Endodermal cell (in vitro differentiated cells): ENCODE measurements around the gene KLHDC9. TPM values are rescaled to one million over a fixed set of nuclear protein-coding genes. Genes with fewer than 3 reads are reported as not detected.
A peak's percentile ranks its signal among the peaks of the same experiment; 100 is the strongest.

Experiments
- DNase-seq: peaks from one replicate; pipeline ENCODE4 v3.0.0-alpha.2; 2017
- H3K27ac ChIP-seq: 2 replicates; pipeline ENCODE4 v1.5.1; 2013; ENCODE audit warnings: mild to moderate bottlenecking, low read depth, low read length, moderate library complexity
- H3K27me3 ChIP-seq: 2 replicates; pipeline ENCODE4 v1.6.1; 2013; ENCODE audit warnings: mild to moderate bottlenecking, low read length, moderate library complexity; ENCODE audit not compliant: insufficient read depth, control insufficient read depth, poor library complexity, severe bottlenecking
- H3K36me3 ChIP-seq: 2 replicates; pipeline ENCODE4 v1.7.0; 2013; ENCODE audit warnings: mild to moderate bottlenecking, low read length, moderate library complexity; ENCODE audit not compliant: control insufficient read depth, insufficient read depth
- H3K4me1 ChIP-seq: one replicate; pipeline ENCODE4 v1.7.0; 2013; ENCODE audit warnings: low read length; ENCODE audit not compliant: control insufficient read depth, insufficient read depth
- H3K4me3 ChIP-seq: 2 replicates; pipeline ENCODE4 v1.5.1; 2013; ENCODE audit warnings: mild to moderate bottlenecking, low read length, moderate library complexity
- H3K9ac ChIP-seq: 2 replicates; pipeline ENCODE4 v1.6.1; 2013; ENCODE audit warnings: mild to moderate bottlenecking, low read length, moderate library complexity; ENCODE audit not compliant: poor library complexity, severe bottlenecking; ENCODE audit errors: extremely low read depth
- H3K9me3 ChIP-seq: 2 replicates; pipeline ENCODE4 v1.6.1; 2013; ENCODE audit warnings: mild to moderate bottlenecking, low read length, moderate library complexity; ENCODE audit not compliant: control insufficient read depth
- H3K27ac Mint-ChIP-seq: 2 replicates; pipeline ENCODE4 v1.8.0; 2020; ENCODE audit warnings: mixed read lengths
- H3K27me3 Mint-ChIP-seq: 2 replicates; pipeline ENCODE4 v1.8.0; 2021; ENCODE audit warnings: mild to moderate bottlenecking, mixed read lengths; ENCODE audit not compliant: insufficient read depth
- H3K36me3 Mint-ChIP-seq: 2 replicates; pipeline ENCODE4 v1.8.0; 2020; ENCODE audit warnings: low read depth, mixed read lengths
- H3K4me1 Mint-ChIP-seq: 2 replicates; pipeline ENCODE4 v1.8.0; 2020; ENCODE audit warnings: mixed read lengths
- H3K4me3 Mint-ChIP-seq: 2 replicates; pipeline ENCODE4 v1.8.0; 2020; ENCODE audit warnings: mild to moderate bottlenecking, moderate library complexity, mixed read lengths
- H3K9me3 Mint-ChIP-seq: 2 replicates; pipeline ENCODE4 v1.8.0; 2020; ENCODE audit warnings: mild to moderate bottlenecking, mixed read lengths
- WGBS, 2 experiments: methylation state at CpG; one replicate each; pipeline versions ENCODE4 v1.1.5 to v1.1.7; 2013; ENCODE audit warnings: missing lambda C conversion rate in 2 of 2, mixed read lengths in 1 of 2; ENCODE audit not compliant: insufficient coverage in 1 of 2, insufficient read length in 1 of 2; 5-methylcytosine and 5-hydroxymethylcytosine counted together
- total RNA-seq, 2 donors: library from RNA; stranded (reverse); fragmentation: NEBNext Ultra II Directional in 1 of 2; extraction: Animal tissue kit (Norgen Biotek cat#: 25700) in 1 of 2; gene quantifications; 2 replicates in 1 of 2; 3 replicates in 1 of 2; pipeline ENCODE4 v1.2.1, GENCODE V29; 2021
- TF ChIP-seq, protein P1 (sequence below): fragments of 200-600 bp; sonication (generic); conservative IDR thresholded peaks from 2 replicates; pipeline ENCODE4 v1.5.0; 2021; ENCODE audit warnings: antibody characterized with exemption, mild to moderate bottlenecking

The KLHDC9 gene
- total RNA-seq, 2 donors from 2014 or later, result 14.6 to 25.4 TPM

DNA sequence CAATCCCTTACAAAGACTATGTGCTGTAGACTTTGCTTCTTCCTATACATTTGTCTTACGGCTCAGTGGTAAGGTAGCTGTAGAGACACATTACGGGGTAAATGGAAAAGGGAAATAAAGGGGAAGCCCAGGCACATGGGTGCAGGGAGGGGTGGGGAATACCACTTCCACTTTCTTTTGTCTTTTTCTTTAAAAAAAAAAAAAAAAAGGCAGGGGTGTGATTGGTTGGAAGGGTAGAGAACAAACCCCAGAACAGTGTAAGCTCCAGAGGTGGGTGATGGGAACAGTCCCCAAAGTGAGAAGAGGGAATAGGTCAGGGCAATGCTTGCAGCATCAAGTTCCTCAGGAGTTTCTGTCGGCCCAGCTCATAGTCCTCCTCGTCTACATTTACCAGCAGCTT is 23.7 kb downstream of the KLHDC9 start:
- H3K36me3 Mint-ChIP-seq, result peaks cover 63% of the 10 kb centered on the region
- H3K9me3 Mint-ChIP-seq, result no peaks in the 10 kb centered on the region
- Histone ChIP-seq H3K4me3 (no peak overlapping the region), H3K27ac (no peak overlapping the region), H3K4me1 (peaks cover 8% of the 10 kb centered on the region), H3K9ac (no peak overlapping the region), H3K27me3 (no peaks in the 10 kb centered on the region), H3K9me3 (no peaks in the 10 kb centered on the region), H3K36me3 (peaks cover 67% of the 10 kb centered on the region)
- peaks cover 17% of the 10 kb centered on the region for H3K4me1 Mint-ChIP-seq
- H3K27me3 Mint-ChIP-seq, result no peaks in the 10 kb centered on the region
- WGBS, 2 experiments, result 92 to 96% methylated on average over 4 of the region's 4 CpGs
- H3K4me3 Mint-ChIP-seq, result no peak overlapping the region
- TF ChIP-seq, protein P1, sequence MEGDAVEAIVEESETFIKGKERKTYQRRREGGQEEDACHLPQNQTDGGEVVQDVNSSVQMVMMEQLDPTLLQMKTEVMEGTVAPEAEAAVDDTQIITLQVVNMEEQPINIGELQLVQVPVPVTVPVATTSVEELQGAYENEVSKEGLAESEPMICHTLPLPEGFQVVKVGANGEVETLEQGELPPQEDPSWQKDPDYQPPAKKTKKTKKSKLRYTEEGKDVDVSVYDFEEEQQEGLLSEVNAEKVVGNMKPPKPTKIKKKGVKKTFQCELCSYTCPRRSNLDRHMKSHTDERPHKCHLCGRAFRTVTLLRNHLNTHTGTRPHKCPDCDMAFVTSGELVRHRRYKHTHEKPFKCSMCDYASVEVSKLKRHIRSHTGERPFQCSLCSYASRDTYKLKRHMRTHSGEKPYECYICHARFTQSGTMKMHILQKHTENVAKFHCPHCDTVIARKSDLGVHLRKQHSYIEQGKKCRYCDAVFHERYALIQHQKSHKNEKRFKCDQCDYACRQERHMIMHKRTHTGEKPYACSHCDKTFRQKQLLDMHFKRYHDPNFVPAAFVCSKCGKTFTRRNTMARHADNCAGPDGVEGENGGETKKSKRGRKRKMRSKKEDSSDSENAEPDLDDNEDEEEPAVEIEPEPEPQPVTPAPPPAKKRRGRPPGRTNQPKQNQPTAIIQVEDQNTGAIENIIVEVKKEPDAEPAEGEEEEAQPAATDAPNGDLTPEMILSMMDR, result no peak
- peak overlapping the region; percentile 26 for H3K27ac Mint-ChIP-seq
- DNase-seq, result no peak

DNA sequence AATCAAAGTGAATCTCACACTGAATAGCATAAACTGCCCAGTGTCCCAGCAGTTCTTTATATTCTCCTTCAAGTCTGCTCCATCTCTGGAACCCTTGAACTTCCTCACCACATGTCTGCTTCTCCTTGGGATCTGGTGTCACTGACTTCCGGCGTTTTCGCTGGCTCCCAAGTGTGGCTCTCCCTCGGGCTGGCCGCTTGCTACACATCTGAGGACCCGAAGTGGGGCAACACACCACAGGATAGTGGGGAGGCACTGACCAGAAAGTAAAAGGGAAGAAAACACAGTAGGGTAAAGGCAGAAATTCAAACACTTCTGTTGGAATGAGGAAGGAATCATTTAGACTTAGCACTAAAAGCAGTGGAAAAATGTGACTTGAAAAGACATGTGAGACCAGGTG is 24.8 kb downstream of the KLHDC9 start:
- no peak overlapping the region for H3K9ac ChIP-seq
- Mint-ChIP-seq H3K27me3 (no peaks in the 10 kb centered on the region), H3K36me3 (peaks cover 74% of the 10 kb centered on the region), H3K27ac (no peak overlapping the region), H3K4me1 (peaks cover 14% of the 10 kb centered on the region), H3K4me3 (no peak overlapping the region), H3K9me3 (no peaks in the 10 kb centered on the region)
- H3K4me3 ChIP-seq, result no peak overlapping the region
- H3K27me3 ChIP-seq, result no peaks in the 10 kb centered on the region
- H3K27ac ChIP-seq, result no peak overlapping the region
- TF ChIP-seq, protein P1, result no peak
- WGBS, 2 experiments, result 90 to 94% methylated on average over 2 to 6 of the region's 6 CpGs
- no peaks in the 10 kb centered on the region for H3K9me3 ChIP-seq
- peaks cover 8% of the 10 kb centered on the region for H3K4me1 ChIP-seq
- DNase-seq, result no peak
- peaks cover 78% of the 10 kb centered on the region for H3K36me3 ChIP-seq

DNA sequence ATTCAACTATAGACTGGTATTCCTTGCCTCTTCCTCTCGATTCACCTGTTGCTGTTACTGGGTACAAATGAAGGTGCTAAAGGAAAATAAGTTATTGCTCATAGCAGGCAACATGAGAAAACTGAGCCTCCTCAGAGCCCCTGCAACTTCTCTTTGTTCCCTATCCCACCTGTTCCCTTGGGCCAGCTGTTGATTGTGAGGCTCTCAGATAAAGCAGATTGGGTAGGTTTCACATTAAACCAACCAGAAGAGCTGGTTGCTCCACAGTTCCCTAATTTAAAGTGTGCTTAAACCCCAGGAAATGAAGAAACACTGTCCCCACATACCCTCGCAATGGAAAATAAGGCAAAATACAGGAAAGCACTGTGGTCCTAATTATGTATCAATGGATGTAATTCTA is 29.5 kb downstream of the KLHDC9 start:
- no peak for DNase-seq
- no peaks in the 10 kb centered on the region for H3K9me3 Mint-ChIP-seq
- no peak overlapping the region for H3K4me3 Mint-ChIP-seq
- H3K4me1 Mint-ChIP-seq, result peaks cover 20% of the 10 kb centered on the region
- H3K27me3 Mint-ChIP-seq, result no peaks in the 10 kb centered on the region
- Histone ChIP-seq H3K4me3 (no peak overlapping the region), H3K27me3 (no peaks in the 10 kb centered on the region), H3K9me3 (no peaks in the 10 kb centered on the region), H3K27ac (no peak overlapping the region), H3K36me3 (peaks cover 68% of the 10 kb centered on the region), H3K9ac (no peak overlapping the region), H3K4me1 (no peaks in the 10 kb centered on the region)
- TF ChIP-seq, protein P1, result no peak
- 93 to 100% methylated on average over 2 of the region's 2 CpGs for WGBS, 2 experiments
- H3K27ac Mint-ChIP-seq, result no peak overlapping the region
- H3K36me3 Mint-ChIP-seq, result peaks cover 61% of the 10 kb centered on the region
